A549 (cell line): ENCODE data around the gene ROBO1.

Experiments used
- HMGXB4 ChIP-seq: fragments of 250-450 bp; sonication (Bioruptor Pico); IDR thresholded peaks from 2 replicates; pipeline ENCODE4 v1.5.0; 2021; ENCODE audit warnings: mild to moderate bottlenecking, moderate library complexity, borderline replicate concordance
- HOXB13 ChIP-seq: fragments of 250-450 bp; sonication (Bioruptor Pico); IDR thresholded peaks from 2 replicates; pipeline ENCODE4 v1.5.0; 2020; ENCODE audit warnings: low read depth, mild to moderate bottlenecking, moderate library complexity
- JUN ChIP-seq, 2 experiments: fragments of >200 bp; sonication (Bioruptor Twin); formaldehyde crosslinking; IDR thresholded peaks; 2 replicates in 1 of 2; 3 replicates in 1 of 2; pipeline ENCODE4 v1.6.1; 2016 to 2017
- KDM1A ChIP-seq: fragments of 200-600 bp; sonication (generic); IDR thresholded peaks from 2 replicates; pipeline ENCODE4 v1.6.1; 2016; ENCODE audit warnings: low read depth, mild to moderate bottlenecking
- NFE2L2 ChIP-seq: fragments of 150-350 bp; conservative IDR thresholded peaks from 2 replicates; pipeline ENCODE4 v1.6.1; 2014; ENCODE audit warnings: low read length
- POLR2A ChIP-seq: IDR thresholded peaks from 2 replicates; pipeline ENCODE4 v1.6.1; 2012; ENCODE audit warnings: mild to moderate bottlenecking, low read length
- RAD21 ChIP-seq, 2 experiments: fragments of >200 bp in 1 of 2; sonication (Bioruptor Twin) in 1 of 2; formaldehyde crosslinking in 1 of 2; IDR thresholded peaks in 1 of 2; conservative IDR thresholded peaks in 1 of 2; 2 replicates in 1 of 2; 3 replicates in 1 of 2; pipeline ENCODE4 v1.6.1; 2012 to 2018; ENCODE audit warnings: inconsistent platforms in 1 of 2
- RARB ChIP-seq: fragments of 250-450 bp; sonication (Bioruptor Pico); IDR thresholded peaks from 2 replicates; pipeline ENCODE4 v1.8.0; 2021; ENCODE audit warnings: mild to moderate bottlenecking, moderate library complexity
- SMC3 ChIP-seq: fragments of >200 bp; sonication (Bioruptor Twin); formaldehyde crosslinking; IDR thresholded peaks from 3 replicates; pipeline ENCODE4 v1.6.1; 2018; ENCODE audit warnings: inconsistent platforms
- SREBF2 ChIP-seq: fragments of 450-650 bp; IDR thresholded peaks from 2 replicates; pipeline ENCODE4 v1.6.1; 2014; ENCODE audit warnings: mild to moderate bottlenecking, moderate library complexity
- ZSCAN20 ChIP-seq: fragments of 250-450 bp; sonication (Bioruptor Pico); IDR thresholded peaks from 2 replicates; pipeline ENCODE4 v1.8.0; 2022; ENCODE audit warnings: mild to moderate bottlenecking, moderate library complexity
- TF ChIP-seq, protein P1 (sequence below): fragments of >200 bp; sonication (Bioruptor Twin); formaldehyde crosslinking; IDR thresholded peaks from 3 replicates; pipeline ENCODE4 v1.5.1; 2016
- TF ChIP-seq, protein P2 (sequence below): IDR thresholded peaks from 2 replicates; pipeline ENCODE4 v1.6.1; 2012

DNA sequence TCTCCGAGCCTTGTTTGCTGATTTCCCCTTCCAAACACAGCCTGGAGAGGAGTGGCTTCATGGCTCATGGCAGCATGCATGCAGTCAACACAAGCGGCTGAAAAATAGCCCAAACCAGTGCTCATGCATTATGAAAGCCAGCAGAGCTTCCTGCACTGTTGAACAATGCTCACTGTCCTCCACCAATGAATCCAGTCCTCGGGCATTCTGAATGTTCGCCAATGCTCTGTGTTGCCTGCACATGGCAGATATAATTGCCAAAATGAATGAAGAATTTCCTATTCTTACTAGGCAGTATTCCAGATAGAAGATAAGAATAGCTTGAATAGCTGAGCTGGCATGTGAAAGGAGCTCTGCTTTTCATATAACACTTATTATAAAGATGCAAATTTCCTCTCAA lies 252.7 kb downstream of the ROBO1 start:
- TF ChIP-seq JUN (IDR thresholded peaks at IDR 0.05) (no peak), POLR2A (no peak), ZSCAN20 (CRISPR knock-in tag) (no peak), HMGXB4 (CRISPR knock-in tag) (no peak), SREBF2 (no peak), KDM1A (no peak), SMC3 (no peak), NFE2L2 (no peak), HOXB13 (CRISPR knock-in tag) (no peak), RARB (CRISPR knock-in tag) (no peak), RAD21 (conservative IDR thresholded peaks at IDR 0.05 in 1 of 2, IDR thresholded peaks at IDR 0.05 in 1 of 2) (no peak)
- TF ChIP-seq, protein P1, sequence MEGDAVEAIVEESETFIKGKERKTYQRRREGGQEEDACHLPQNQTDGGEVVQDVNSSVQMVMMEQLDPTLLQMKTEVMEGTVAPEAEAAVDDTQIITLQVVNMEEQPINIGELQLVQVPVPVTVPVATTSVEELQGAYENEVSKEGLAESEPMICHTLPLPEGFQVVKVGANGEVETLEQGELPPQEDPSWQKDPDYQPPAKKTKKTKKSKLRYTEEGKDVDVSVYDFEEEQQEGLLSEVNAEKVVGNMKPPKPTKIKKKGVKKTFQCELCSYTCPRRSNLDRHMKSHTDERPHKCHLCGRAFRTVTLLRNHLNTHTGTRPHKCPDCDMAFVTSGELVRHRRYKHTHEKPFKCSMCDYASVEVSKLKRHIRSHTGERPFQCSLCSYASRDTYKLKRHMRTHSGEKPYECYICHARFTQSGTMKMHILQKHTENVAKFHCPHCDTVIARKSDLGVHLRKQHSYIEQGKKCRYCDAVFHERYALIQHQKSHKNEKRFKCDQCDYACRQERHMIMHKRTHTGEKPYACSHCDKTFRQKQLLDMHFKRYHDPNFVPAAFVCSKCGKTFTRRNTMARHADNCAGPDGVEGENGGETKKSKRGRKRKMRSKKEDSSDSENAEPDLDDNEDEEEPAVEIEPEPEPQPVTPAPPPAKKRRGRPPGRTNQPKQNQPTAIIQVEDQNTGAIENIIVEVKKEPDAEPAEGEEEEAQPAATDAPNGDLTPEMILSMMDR: no peak
- TF ChIP-seq, protein P2, sequence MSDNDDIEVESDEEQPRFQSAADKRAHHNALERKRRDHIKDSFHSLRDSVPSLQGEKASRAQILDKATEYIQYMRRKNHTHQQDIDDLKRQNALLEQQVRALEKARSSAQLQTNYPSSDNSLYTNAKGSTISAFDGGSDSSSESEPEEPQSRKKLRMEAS: no peak
